Smooth muscle cell (in vitro differentiated cells): ENCODE results near the gene DNAH17. TPM values are rescaled to one million over a fixed set of nuclear protein-coding genes. Genes with fewer than 3 reads are reported as not detected.

Experiments
- DNase-seq: peaks from one replicate; lab custom pipeline; 2025; ENCODE audit not compliant: unreplicated experiment; lab: John Stamatoyannopoulos, UW
- H2AFZ ChIP-seq: fragments of 200-600 bp; sonication (generic); 2 replicates; pipeline ENCODE4 v1.6.0; 2016; ENCODE audit warnings: antibody characterized with exemption, low read depth, mild to moderate bottlenecking
- H3F3A ChIP-seq: fragments of 200-600 bp; sonication (generic); 2 replicates; pipeline ENCODE4 v1.6.0; 2017; ENCODE audit warnings: antibody characterized with exemption, low read depth
- H3K27ac ChIP-seq: fragments of 200-600 bp; sonication (generic); 2 replicates; pipeline ENCODE4 v1.5.1; 2016; ENCODE audit warnings: low read depth, mild to moderate bottlenecking
- H3K27me3 ChIP-seq: fragments of 200-600 bp; sonication (generic); 2 replicates; pipeline ENCODE4 v1.6.1; 2016; ENCODE audit warnings: low read depth, mild to moderate bottlenecking
- H3K36me3 ChIP-seq: fragments of 200-600 bp; sonication (generic); 2 replicates; pipeline ENCODE4 v1.5.1; 2016; ENCODE audit warnings: low read depth
- H3K4me1 ChIP-seq: fragments of 200-600 bp; sonication (generic); 2 replicates; pipeline ENCODE4 v1.5.1; 2016; ENCODE audit warnings: low read depth
- H3K4me2 ChIP-seq: fragments of 200-600 bp; sonication (generic); 2 replicates; pipeline ENCODE4 v1.6.0; 2016; ENCODE audit warnings: mild to moderate bottlenecking
- H3K4me3 ChIP-seq: fragments of 200-600 bp; sonication (generic); 2 replicates; pipeline ENCODE4 v1.5.1; 2016; ENCODE audit warnings: mild to moderate bottlenecking
- H3K79me2 ChIP-seq: fragments of 200-600 bp; sonication (generic); 2 replicates; pipeline ENCODE4 v1.6.0; 2016; ENCODE audit warnings: low read depth, mild to moderate bottlenecking
- H3K9ac ChIP-seq: fragments of 200-600 bp; sonication (generic); 2 replicates; pipeline ENCODE4 v1.6.0; 2016; ENCODE audit warnings: low read depth
- H3K9me3 ChIP-seq: fragments of 200-600 bp; sonication (generic); replicated peaks from 2 replicates; pipeline ENCODE4 v1.5.1; 2016; ENCODE audit warnings: low read depth
- H4K20me1 ChIP-seq: fragments of 200-600 bp; sonication (generic); 2 replicates; pipeline ENCODE4 v1.6.0; 2016; ENCODE audit warnings: low read depth
- CTCF ChIP-seq: fragments of 200-600 bp; sonication (generic); IDR thresholded peaks from 2 replicates; pipeline ENCODE4 v1.5.1; 2017; ENCODE audit warnings: borderline replicate concordance, mild to moderate bottlenecking, antibody characterized with exemption; ENCODE audit not compliant: insufficient read depth, poor library complexity, severe bottlenecking
- WGBS: methylation state at CpG from one replicate; pipeline ENCODE4 v1.1.7; 2016; ENCODE audit warnings: low lambda C conversion rate; 5-methylcytosine and 5-hydroxymethylcytosine counted together
- polyA plus RNA-seq: library from polyadenylated mRNA; unstranded; fragments of >200 nt; fragmentation: Nextera tagmentation; extraction: Ambion mirVana; gene quantifications from 2 replicates; pipeline ENCODE4 v1.2.1, GENCODE V29; 2016
- total RNA-seq: library from RNA; depleted of rRNA; stranded (reverse); fragments of >200 nt; gene quantifications from 2 replicates; pipeline ENCODE4 v1.2.3, GENCODE V29; 2014

The DNAH17 gene
- total and polyA plus RNA-seq, 2 experiments from 2014 or later: 0.18 to 0.98 TPM

GRCh38 chr17:78471635-78472034 lies 105.6 kb downstream of the DNAH17 start:
- 92% methylated on average over 9 of the region's 12 CpGs for WGBS
- DNase-seq: no peak
- H3K27me3 ChIP-seq: no peaks in the 10 kb centered on the region
- H3K27ac ChIP-seq: no peak overlapping the region
- no peaks in the 10 kb centered on the region for H3K79me2 ChIP-seq
- no peak for TF ChIP-seq CTCF
- H3F3A ChIP-seq: no peaks in the 10 kb centered on the region
- H3K9ac ChIP-seq: no peak overlapping the region
- no peaks in the 10 kb centered on the region for H3K36me3 ChIP-seq
- H3K4me3 ChIP-seq: no peak overlapping the region
- H3K4me1 ChIP-seq: no peaks in the 10 kb centered on the region
- no peaks in the 10 kb centered on the region for H3K9me3 ChIP-seq
- no peak overlapping the region for H2AFZ ChIP-seq
- no peaks in the 10 kb centered on the region for H4K20me1 ChIP-seq
- H3K4me2 ChIP-seq: no peak overlapping the region

GRCh38 chr17:78469443-78469842 lies 107.8 kb downstream of the DNAH17 start:
- WGBS: 97% methylated on average over 7 of the region's 7 CpGs
- Histone ChIP-seq H3K9me3 (no peaks in the 10 kb centered on the region), H3K4me3 (no peak overlapping the region), H2AFZ (no peak overlapping the region), H3K4me1 (no peaks in the 10 kb centered on the region), H3K27me3 (no peaks in the 10 kb centered on the region), H3K27ac (no peak overlapping the region), H4K20me1 (no peaks in the 10 kb centered on the region), H3K4me2 (no peak overlapping the region), H3K9ac (no peak overlapping the region), H3K36me3 (no peaks in the 10 kb centered on the region), H3K79me2 (no peaks in the 10 kb centered on the region), H3F3A (no peaks in the 10 kb centered on the region)
- TF ChIP-seq CTCF: no peak
- DNase-seq: no peak

- H3K9me3 ChIP-seq: no peaks in the 10 kb centered on the region
- H3K4me2 ChIP-seq: no peak overlapping the region
- H3K79me2 ChIP-seq: no peaks in the 10 kb centered on the region
- H3K27ac ChIP-seq: no peak overlapping the region
- no peak overlapping the region for H2AFZ ChIP-seq
- H3K27me3 ChIP-seq: no peaks in the 10 kb centered on the region
- H3K4me3 ChIP-seq: no peak overlapping the region
- H3K9ac ChIP-seq: no peak overlapping the region
- H4K20me1 ChIP-seq: no peaks in the 10 kb centered on the region
- DNase-seq: no peak
- no peaks in the 10 kb centered on the region for H3F3A ChIP-seq
- no peak for TF ChIP-seq CTCF
- H3K36me3 ChIP-seq: no peaks in the 10 kb centered on the region
- 90% methylated on average over 12 of the region's 12 CpGs for WGBS
- H3K4me1 ChIP-seq: no peaks in the 10 kb centered on the region
Measured at GRCh38 chr17:78468366-78468765, 108.8 kb downstream of the DNAH17 start.
